DMS 273 treated with DMSO at 0.1 percent for 48 hours (cell line): ENCODE data around the gene CTIF.
"Not testable (repeated sequence)": the region's sequence is repeated elsewhere in the genome, so short reads cannot be mapped to it uniquely, and the experiment has no call there.

Experiments
- DNase-seq: peaks from one replicate; lab custom pipeline; 2025; lab: John Stamatoyannopoulos, UW

The CTIF gene

GRCh38 chr18:48803951-48804855 is 265.4 kb downstream of the CTIF start:
- DNase-seq, result no peak

GRCh38 chr18:48804856-48805610 is 266.2 kb downstream of the CTIF start:
- no peak for DNase-seq

GRCh38 chr18:48805826-48806535 is 267.1 kb downstream of the CTIF start:
- no peak for DNase-seq

GRCh38 chr18:48806551-48807261 is 267.9 kb downstream of the CTIF start:
- DNase-seq, result no peak

- DNase-seq, result no peak
Measured at GRCh38 chr18:48808476-48808875, 269.6 kb downstream of the CTIF start.

- no peak for DNase-seq
Measured at GRCh38 chr18:48809365-48809764, 270.5 kb downstream of the CTIF start.

GRCh38 chr18:48810805-48811204 is 272.0 kb downstream of the CTIF start:
- DNase-seq, result no peak

GRCh38 chr18:48811401-48811800 is 272.6 kb downstream of the CTIF start:
- no peak for DNase-seq

- not testable (repeated sequence) for DNase-seq
Measured at GRCh38 chr18:48811977-48812451, 273.2 kb downstream of the CTIF start.

GRCh38 chr18:48813321-48813720 is 274.5 kb downstream of the CTIF start:
- no peak for DNase-seq

GRCh38 chr18:48813833-48814489 is 275.1 kb downstream of the CTIF start:
- no peak for DNase-seq

GRCh38 chr18:48814490-48815178 is 275.8 kb downstream of the CTIF start:
- DNase-seq, result no peak

GRCh38 chr18:48815179-48815515 is 276.3 kb downstream of the CTIF start:
- no peak for DNase-seq

GRCh38 chr18:48815581-48816324 is 276.9 kb downstream of the CTIF start:
- no peak for DNase-seq

GRCh38 chr18:48816554-48816953 is 277.7 kb downstream of the CTIF start:
- DNase-seq, result no peak

- no peak for DNase-seq
Measured at GRCh38 chr18:48817021-48817461, 278.2 kb downstream of the CTIF start.

GRCh38 chr18:48818329-48819254 is 279.8 kb downstream of the CTIF start:
- DNase-seq, result no peak

- DNase-seq, result no peak
Measured at GRCh38 chr18:48819276-48819675, 280.4 kb downstream of the CTIF start.
